ENCODE data around the gene OR5D18.

The OR5D18 gene

GRCh38 chr11:55819330-55819729 lies at the start of gene OR5D18:
TSS of gene OR5D18 (plus strand) at chr11:55819630. CDS start at chr11:55819630, 0 bp downstream.
- TF ChIP-seq, protein P1, sequence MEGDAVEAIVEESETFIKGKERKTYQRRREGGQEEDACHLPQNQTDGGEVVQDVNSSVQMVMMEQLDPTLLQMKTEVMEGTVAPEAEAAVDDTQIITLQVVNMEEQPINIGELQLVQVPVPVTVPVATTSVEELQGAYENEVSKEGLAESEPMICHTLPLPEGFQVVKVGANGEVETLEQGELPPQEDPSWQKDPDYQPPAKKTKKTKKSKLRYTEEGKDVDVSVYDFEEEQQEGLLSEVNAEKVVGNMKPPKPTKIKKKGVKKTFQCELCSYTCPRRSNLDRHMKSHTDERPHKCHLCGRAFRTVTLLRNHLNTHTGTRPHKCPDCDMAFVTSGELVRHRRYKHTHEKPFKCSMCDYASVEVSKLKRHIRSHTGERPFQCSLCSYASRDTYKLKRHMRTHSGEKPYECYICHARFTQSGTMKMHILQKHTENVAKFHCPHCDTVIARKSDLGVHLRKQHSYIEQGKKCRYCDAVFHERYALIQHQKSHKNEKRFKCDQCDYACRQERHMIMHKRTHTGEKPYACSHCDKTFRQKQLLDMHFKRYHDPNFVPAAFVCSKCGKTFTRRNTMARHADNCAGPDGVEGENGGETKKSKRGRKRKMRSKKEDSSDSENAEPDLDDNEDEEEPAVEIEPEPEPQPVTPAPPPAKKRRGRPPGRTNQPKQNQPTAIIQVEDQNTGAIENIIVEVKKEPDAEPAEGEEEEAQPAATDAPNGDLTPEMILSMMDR (IDR thresholded peaks at IDR 0.05) = no peak

- TF ChIP-seq, protein P1 (IDR thresholded peaks at IDR 0.05) = no peak
Measured at GRCh38 chr11:55773138-55773537, 46.3 kb upstream of the OR5D18 start, which contains the start of gene OR5D13. TSS of gene OR5D13 (plus strand) at chr11:55773438. CDS start at chr11:55773438, 0 bp downstream.

DNA sequence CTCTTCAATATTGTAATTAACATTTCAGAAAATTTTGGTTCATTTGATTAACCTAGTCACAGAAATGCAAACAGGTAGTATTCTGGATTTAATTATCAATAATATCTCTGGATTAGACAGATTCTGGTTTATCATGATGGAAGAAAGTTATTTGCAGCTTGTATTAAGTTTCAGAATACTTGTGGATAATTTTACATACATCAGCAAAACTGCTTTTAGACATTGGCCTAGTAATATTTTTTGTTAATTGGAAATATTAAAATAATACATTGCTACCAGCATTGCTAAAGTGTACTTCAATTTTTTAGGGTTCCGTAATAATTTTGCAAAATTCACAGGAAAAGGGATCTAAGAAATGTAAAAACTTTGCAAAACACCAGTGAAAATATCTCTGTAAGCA lies 27.8 kb upstream of the OR5D18 start:
- TF ChIP-seq, protein P1 (IDR thresholded peaks at IDR 0.05) = no peak

DNA sequence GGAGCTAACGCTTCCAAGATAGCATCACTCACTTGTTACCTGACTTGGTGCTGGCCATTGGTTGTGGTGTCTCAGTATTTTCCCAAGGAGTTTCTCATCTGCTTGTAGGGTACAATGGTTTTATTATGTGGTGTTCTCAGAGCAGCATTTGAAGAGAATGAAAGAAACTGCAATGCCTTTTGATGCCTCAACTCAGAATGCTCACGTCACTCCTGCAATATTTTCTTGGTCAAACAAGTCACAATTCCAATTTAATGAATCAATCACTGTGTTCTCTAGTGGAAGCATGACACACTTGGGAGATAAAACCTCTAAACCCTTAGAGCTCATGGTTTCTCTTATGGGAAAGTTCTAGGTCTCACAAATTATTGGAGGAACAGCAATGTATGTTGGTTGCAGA lies 26.1 kb upstream of the OR5D18 start:
- TF ChIP-seq, protein P1 (IDR thresholded peaks at IDR 0.05) = no peak

DNA sequence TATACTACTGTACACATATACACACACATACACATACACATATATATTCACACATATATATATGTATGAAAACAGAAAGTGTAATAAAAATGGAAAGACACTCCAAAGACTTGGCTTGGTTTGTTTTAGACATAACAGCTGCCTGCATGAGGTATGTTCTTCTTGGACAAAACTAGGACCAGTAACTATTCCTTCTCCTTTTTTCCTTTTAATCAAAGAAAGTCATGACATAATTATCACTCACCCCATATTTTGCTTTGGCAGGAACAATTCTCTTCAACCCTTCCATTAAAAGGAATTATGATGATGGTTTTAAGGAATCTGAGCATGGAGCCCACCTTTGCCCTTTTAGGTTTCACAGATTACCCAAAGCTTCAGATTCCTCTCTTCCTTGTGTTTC lies 24.2 kb upstream of the OR5D18 start, which contains the start of gene OR5D14:
OR5D14 (plus strand) TSS at position 301 of the 400 bp plus-strand sequence; CDS start at position 301, 0 bp downstream.
- TF ChIP-seq, protein P1 (IDR thresholded peaks at IDR 0.05) = no peak

GRCh38 chr11:55806248-55806647 lies 13.2 kb upstream of the OR5D18 start:
- TF ChIP-seq, protein P1 (IDR thresholded peaks at IDR 0.05) = no peak

DNA sequence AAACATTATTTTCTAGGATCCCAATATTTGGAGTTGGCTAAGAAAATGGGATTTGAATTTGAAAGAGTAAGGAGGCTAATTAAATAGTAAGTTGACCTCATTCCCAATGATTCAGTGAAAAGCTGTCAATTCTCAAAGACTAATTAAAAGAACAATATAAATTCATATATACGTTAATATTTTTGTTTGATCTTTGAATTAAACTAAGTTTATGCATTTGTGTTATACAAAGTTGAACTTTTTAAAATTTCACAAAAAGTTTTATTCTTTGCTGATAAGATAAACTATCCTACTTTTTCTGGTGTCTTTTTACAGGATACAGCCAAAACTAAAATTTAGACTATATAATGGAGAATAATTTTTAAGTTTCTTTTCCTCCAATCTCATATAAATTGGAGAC lies 8.4 kb upstream of the OR5D18 start, which contains the start of gene OR5L1:
OR5L1 (plus strand) TSS at position 301 of the 400 bp plus-strand sequence. CDS start 100 bp downstream, outside the sequence.
- TF ChIP-seq, protein P1 (IDR thresholded peaks at IDR 0.05) = no peak

DNA sequence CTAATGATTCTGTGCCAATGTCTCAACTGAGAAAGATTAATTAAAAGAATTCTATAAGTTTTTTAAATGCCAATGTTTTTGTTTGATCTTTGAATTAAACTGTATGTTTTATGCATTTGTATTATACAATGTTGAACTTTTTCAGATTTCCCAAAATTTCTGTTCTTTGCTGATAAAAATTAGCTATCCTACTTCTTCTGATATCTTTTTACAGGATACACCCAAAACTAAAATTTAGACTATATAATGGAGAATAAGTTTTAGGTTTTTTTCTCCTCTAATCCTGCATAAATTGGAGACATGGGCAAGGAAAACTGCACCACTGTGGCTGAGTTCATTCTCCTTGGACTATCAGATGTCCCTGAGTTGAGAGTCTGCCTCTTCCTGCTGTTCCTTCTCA lies 7.5 kb downstream of the OR5D18 start, which contains the start of gene OR5L2:
OR5L2 (plus strand) TSS at position 301 of the 400 bp plus-strand sequence; CDS start at position 301, 0 bp downstream.
- TF ChIP-seq, protein P1 (IDR thresholded peaks at IDR 0.05) = no peak

Data from LNCAP (cell line).